ENCODE results near the gene NOS1AP. TPM values are rescaled to one million over a fixed set of nuclear protein-coding genes. Genes with fewer than 3 reads are reported as not detected.

The NOS1AP gene
- total RNA-seq, 1 experiment from 2014 or later, result 2.6 TPM

DNA sequence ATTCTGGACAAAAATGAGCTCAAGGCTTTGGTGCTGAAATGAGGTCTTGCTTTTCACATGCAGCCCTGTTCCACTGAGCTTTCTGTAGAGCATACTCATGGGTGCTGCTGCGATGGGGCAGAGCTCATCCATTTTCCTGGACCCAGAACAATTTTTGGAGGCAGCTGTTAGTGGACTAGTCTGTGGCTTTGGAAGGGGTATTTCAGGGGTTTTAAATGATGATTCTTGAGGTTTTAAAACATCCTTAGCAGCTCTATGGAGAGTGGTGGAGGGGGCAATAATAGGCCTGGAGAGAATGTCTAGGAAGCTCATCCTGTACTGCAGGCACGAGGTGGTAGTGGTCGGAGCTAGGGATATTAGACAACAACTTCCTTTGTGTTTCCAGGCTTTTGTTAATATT lies 16.5 kb downstream of the NOS1AP start:
- Histone ChIP-seq H3K36me3 (ENCODE audit: low read depth, low read length) (no peaks in the 10 kb centered on the region), H4K20me1 (ENCODE audit: low read length) (no peaks in the 10 kb centered on the region), H3K4me2 (ENCODE audit: low read length) (no peak overlapping the region), H2AFZ (ENCODE audit: low read length) (no peak overlapping the region), H3F3A (ENCODE audit: low read length, unreplicated experiment) (no peaks in the 10 kb centered on the region), H3K4me3 (ENCODE audit: low read length) (no peak overlapping the region), H3K9ac (ENCODE audit: low read length) (no peak overlapping the region), H3K9me2 (replicated peaks; ENCODE audit: low read length) (no peaks in the 10 kb centered on the region), H3K4me1 (ENCODE audit: insufficient read depth, low read length) (peaks cover 33% of the 10 kb centered on the region), H3K9me3 (ENCODE audit: low read length) (no peaks in the 10 kb centered on the region), H3K27me3 (ENCODE audit: low read length) (no peaks in the 10 kb centered on the region), H3K79me2 (ENCODE audit: low read length) (0 out of 2 replicates have a peak, but pooled peaks cover 5% of the 10 kb centered on the region), H3K27ac (ENCODE audit: low read length) (no peak overlapping the region)
- no TSS peak for BruUV-seq (replicated peaks)
- intact Hi-C loops (cut with micrococcal nuclease), result no loop called here
- TF ChIP-seq EZH2phosphoT487 (IDR thresholded peaks at IDR 0.05; ENCODE audit: borderline replicate concordance, low read length), result no peak
- TF ChIP-seq EZH2 (IDR thresholded peaks at IDR 0.05; ENCODE audit: low read length, unreplicated experiment), result no peak
- no peak for TF ChIP-seq CTCF (conservative IDR thresholded peaks at IDR 0.05; ENCODE audit: low read depth, low read length)
- ChIA-PET CTCF (no interaction called here), POLR2A (ENCODE audit: unreplicated experiment) (no interaction called here)
- no peak for ATAC-seq
- DNase-seq, result no peak

DNA sequence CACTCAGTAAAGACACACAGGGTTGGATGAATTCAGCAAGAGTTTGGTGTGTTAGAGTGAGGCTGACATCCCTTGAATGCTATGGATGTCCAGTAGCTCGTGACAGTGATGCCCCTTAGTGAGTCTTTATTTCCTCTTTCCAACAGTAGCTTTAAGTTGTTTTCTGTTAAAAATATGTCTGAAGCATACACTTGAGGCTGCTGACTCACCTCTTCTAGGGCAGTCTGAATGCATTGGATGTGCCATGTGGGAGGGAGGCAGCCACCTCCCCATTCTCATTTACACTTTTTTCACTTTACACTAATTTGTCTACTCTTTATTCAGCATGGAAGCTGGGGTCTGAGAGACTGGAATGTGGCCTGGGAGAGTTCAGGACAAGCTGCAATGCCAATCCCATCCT lies 17.6 kb downstream of the NOS1AP start:
- Histone ChIP-seq H3K4me2 (ENCODE audit: low read length) (no peak overlapping the region), H3K4me1 (ENCODE audit: insufficient read depth, low read length) (peaks cover 37% of the 10 kb centered on the region), H4K20me1 (ENCODE audit: low read length) (no peaks in the 10 kb centered on the region), H3K9me3 (ENCODE audit: low read length) (no peaks in the 10 kb centered on the region), H3K27me3 (ENCODE audit: low read length) (no peaks in the 10 kb centered on the region), H3K79me2 (ENCODE audit: low read length) (0 out of 2 replicates have a peak, but pooled peaks cover 5% of the 10 kb centered on the region), H3K27ac (ENCODE audit: low read length) (no peak overlapping the region), H3K9me2 (replicated peaks; ENCODE audit: low read length) (no peaks in the 10 kb centered on the region), H3K4me3 (ENCODE audit: low read length) (no peak overlapping the region), H3K9ac (ENCODE audit: low read length) (no peak overlapping the region), H3K36me3 (ENCODE audit: low read depth, low read length) (no peaks in the 10 kb centered on the region), H3F3A (ENCODE audit: low read length, unreplicated experiment) (no peaks in the 10 kb centered on the region), H2AFZ (ENCODE audit: low read length) (no peak overlapping the region)
- DNase-seq (no peak), ATAC-seq (no peak)
- ChIA-PET POLR2A (ENCODE audit: unreplicated experiment) (no interaction called here), CTCF (no interaction called here)
- intact Hi-C loops (cut with micrococcal nuclease), result no loop called here
- TF ChIP-seq EZH2phosphoT487 (IDR thresholded peaks at IDR 0.05; ENCODE audit: borderline replicate concordance, low read length), result no peak
- no peak for TF ChIP-seq CTCF (conservative IDR thresholded peaks at IDR 0.05; ENCODE audit: low read depth, low read length)
- TF ChIP-seq EZH2 (IDR thresholded peaks at IDR 0.05; ENCODE audit: low read length, unreplicated experiment), result no peak
- BruUV-seq (replicated peaks), result no TSS peak

- Histone ChIP-seq H3K4me2 (ENCODE audit: low read length) (no peak overlapping the region), H3K9me3 (ENCODE audit: low read length) (no peaks in the 10 kb centered on the region), H3K79me2 (ENCODE audit: low read length) (0 out of 2 replicates have a peak, but pooled peaks cover 5% of the 10 kb centered on the region), H3K36me3 (ENCODE audit: low read depth, low read length) (no peaks in the 10 kb centered on the region), H3K4me1 (ENCODE audit: insufficient read depth, low read length) (peaks cover 41% of the 10 kb centered on the region), H3K9me2 (replicated peaks; ENCODE audit: low read length) (no peaks in the 10 kb centered on the region), H3K27me3 (ENCODE audit: low read length) (no peaks in the 10 kb centered on the region), H4K20me1 (ENCODE audit: low read length) (no peaks in the 10 kb centered on the region), H3K9ac (ENCODE audit: low read length) (no peak overlapping the region), H3F3A (ENCODE audit: low read length, unreplicated experiment) (no peaks in the 10 kb centered on the region), H3K27ac (ENCODE audit: low read length) (no peak overlapping the region), H2AFZ (ENCODE audit: low read length) (no peak overlapping the region), H3K4me3 (ENCODE audit: low read length) (no peak overlapping the region)
- ChIA-PET POLR2A (ENCODE audit: unreplicated experiment) (no interaction called here), CTCF (no interaction called here)
- DNase-seq (no peak), ATAC-seq (no peak)
- no TSS peak for BruUV-seq (replicated peaks)
- TF ChIP-seq EZH2phosphoT487 (IDR thresholded peaks at IDR 0.05; ENCODE audit: borderline replicate concordance, low read length) (no peak), EZH2 (IDR thresholded peaks at IDR 0.05; ENCODE audit: low read length, unreplicated experiment) (no peak), CTCF (conservative IDR thresholded peaks at IDR 0.05; ENCODE audit: low read depth, low read length) (no peak)
- intact Hi-C loops (cut with micrococcal nuclease), result no loop called here
Measured at GRCh38 chr1:162087574-162087973, 18.1 kb downstream of the NOS1AP start.
